HG02938 (cell line): ENCODE results near the gene PKP2.

Experiments used
- ATAC-seq: cut with Tn5 transposase; IDR thresholded peaks from one replicate; pipeline ENCODE4 v1.9.1; 2021; ENCODE audit warnings: mild to moderate bottlenecking, moderate library complexity; ENCODE audit not compliant: unreplicated experiment

The PKP2 gene

DNA sequence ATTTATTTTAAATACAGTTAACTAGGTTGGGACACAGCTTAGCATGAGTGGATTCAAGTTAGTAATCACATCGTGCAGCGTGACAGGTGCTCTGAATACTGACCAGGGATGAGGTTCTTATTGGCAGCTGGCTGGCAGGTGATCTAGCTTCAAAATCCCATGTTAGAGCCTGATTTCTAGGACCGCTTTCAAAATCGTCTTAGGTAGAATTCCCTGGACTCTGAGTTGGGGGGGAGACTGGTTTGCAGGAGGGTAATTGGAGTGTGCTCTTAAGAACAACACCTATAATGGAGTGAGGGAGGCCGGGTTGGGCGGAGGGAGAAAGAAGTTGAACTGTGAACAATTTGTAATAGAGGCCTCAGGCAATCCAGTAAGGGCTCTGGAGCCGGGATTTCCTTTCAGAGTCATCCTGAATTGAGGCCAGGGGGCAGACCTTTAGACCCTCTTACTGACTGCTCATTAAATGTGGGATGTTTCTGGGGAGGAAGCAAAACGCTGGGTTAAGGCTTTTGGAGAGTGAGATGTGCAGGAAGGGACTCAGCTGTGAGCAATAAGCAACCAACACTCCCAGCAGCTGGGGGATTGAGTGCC lies 140.0 kb downstream of the PKP2 start:
- no peak for ATAC-seq

DNA sequence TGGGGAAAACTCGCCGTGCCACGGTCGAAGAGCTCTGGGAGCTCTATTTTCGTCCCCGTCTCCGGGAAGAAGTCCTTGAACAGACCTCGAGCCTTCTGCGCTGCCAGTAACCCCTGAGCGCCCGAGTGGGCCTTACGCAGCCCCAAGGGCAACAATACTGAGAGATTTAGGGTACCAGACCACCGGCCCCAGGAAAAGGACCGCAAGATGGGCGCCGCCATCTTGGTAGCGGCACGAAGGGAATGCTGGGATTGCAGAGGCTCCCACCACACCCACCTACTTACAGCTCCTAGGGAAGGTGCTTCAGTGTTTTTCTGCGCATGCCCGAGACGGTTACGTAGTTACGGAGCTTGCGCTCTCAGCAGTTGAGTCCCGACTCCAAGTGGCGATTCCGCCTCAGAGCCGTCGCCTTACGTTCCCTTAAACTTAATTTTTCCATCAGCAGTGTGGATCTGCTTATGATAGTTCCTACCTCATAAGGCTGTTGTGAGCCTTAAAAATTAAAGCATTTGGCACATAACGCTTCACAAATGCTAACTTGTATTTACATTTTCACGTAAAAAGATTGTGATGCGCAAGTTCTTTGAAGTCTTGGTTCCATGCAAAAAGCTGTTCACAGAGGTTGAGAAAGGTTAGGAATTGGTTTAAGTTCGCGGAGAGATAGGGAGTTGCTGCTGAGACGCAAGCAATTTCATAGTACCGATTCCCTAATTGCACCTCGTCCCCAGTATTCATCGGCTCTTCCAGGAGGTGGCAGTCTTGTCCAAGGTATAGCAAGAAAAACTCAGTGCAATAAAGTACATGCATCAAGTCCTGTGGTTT lies 140.7 kb downstream of the PKP2 start, which contains the start of gene YARS2:
TSS of gene YARS2 (minus strand) at position 244 of the 822 bp plus-strand sequence. CDS start at position 221, 23 bp downstream.
- ATAC-seq, result peak; percentile 80

GRCh38 chr12:32755051-32755653 lies 141.4 kb downstream of the PKP2 start:
- peak; percentile 64 for ATAC-seq

DNA sequence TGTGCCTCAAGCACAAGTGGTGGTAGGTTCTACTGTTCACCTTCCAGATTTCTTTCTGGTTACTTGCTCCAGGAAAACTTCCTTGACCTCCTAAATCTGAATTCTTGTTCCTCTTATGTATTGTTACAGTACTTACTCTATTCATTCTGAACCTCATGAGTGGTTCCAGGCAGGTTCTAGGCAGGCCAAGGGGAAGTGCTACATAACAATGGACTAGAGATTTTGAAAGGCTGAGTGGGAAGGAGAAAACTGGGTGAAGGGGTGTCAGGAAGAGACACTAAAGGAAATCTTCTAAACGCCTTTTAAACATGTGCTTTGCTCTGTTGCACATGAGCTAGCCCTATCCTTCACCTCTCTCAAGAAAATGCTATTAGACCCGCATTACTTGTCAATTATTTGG lies 142.5 kb downstream of the PKP2 start:
- ATAC-seq, result no peak

DNA sequence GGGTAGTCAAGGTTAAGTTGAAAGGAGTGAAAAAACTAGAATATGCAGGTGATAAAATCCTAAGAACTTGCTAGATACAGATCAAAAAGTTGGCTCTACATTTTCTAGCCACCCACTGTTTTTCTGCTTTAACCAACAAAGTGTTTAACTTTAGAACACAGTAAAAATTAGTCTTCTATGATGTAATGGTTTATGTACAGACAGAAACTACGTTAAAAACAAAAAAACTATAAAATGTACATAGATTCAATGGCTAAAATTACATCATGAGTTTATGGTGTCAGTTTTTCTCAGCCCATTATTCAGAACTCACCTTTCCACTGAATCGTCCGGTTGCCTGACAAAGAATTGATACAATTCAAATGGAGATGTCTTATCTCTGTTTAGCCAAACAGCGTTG lies 143.0 kb downstream of the PKP2 start:
- ATAC-seq, result no peak

DNA sequence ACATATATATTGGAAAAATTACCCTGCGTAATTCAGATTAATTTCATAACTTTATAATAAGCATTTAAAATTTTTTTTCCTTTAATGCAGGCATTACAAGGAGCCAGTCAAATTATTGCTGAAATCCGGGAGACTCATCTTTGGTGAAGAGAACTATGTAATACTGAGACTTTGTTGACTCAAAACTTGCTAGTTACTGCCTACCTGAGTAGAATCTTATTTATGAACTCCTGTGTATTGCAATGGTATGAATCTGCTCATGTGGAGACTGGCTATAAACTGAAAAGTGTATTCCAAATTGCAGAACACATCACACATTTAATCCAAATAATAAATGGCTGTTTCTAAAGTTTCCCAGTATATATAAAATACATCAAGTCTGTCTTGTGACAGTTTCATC lies 153.3 kb downstream of the PKP2 start:
- no peak for ATAC-seq

DNA sequence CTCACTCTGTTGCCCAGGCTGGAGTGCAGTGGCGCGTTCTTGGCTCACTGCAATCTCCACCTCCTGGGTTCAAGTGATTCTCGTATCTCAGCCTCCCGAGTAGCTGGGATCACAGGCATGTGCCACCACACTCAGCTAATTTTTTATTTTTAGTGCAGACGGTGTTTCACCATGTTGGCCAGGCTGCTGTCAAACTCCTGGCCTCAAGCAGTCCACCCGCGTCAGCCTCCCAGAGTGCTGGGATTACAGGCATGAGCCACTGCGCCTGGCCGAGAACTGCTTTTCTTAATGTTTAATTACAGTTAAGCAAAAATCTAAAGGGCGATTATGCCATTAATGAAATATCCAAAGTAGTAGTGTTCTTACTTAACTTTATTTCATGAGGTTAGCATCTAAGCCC lies 154.4 kb downstream of the PKP2 start:
- ATAC-seq, result no peak
